Loucy (cell line): Measurements from ENCODE around the gene NMT1.
"Not testable (repeated sequence)": the region's sequence is repeated elsewhere in the genome, so short reads cannot be mapped to it uniquely, and the experiment has no call there.

Experiments
- H2AFZ ChIP-seq: fragments of 200-600 bp; sonication (generic); 2 replicates; pipeline ENCODE4 v1.6.0; 2016; ENCODE audit warnings: antibody characterized with exemption, mild to moderate bottlenecking, low read length, moderate library complexity
- H3F3A ChIP-seq: fragments of 200-600 bp; 2 replicates; pipeline ENCODE4 v1.6.0; 2016; ENCODE audit warnings: antibody characterized with exemption, low read depth, mild to moderate bottlenecking
- H3K27me3 ChIP-seq: fragments of 200-600 bp; sonication (generic); 2 replicates; pipeline ENCODE4 v1.6.1; 2014; ENCODE audit warnings: low read length, mild to moderate bottlenecking; ENCODE audit not compliant: insufficient read depth, poor library complexity, severe bottlenecking
- H3K36me3 ChIP-seq: fragments of 200-600 bp; sonication (generic); 2 replicates; pipeline ENCODE4 v1.6.1; 2016; ENCODE audit warnings: low read length; ENCODE audit not compliant: insufficient read depth
- H3K4me1 ChIP-seq: fragments of 200-600 bp; sonication (generic); 2 replicates; pipeline ENCODE4 v1.5.1; 2014; ENCODE audit warnings: low read length, mild to moderate bottlenecking; ENCODE audit not compliant: insufficient read depth, poor library complexity, severe bottlenecking
- H3K4me2 ChIP-seq: fragments of 200-600 bp; sonication (generic); 2 replicates; pipeline ENCODE4 v1.6.0; 2014; ENCODE audit warnings: antibody characterized with exemption, low read length, low read depth, mild to moderate bottlenecking; ENCODE audit not compliant: poor library complexity, severe bottlenecking
- H3K4me3 ChIP-seq: fragments of 200-600 bp; sonication (generic); 2 replicates; pipeline ENCODE4 v1.5.1; 2014; ENCODE audit warnings: low read length, mild to moderate bottlenecking, mixed read lengths; ENCODE audit not compliant: poor library complexity, severe bottlenecking
- H3K79me2 ChIP-seq: fragments of 200-600 bp; sonication (generic); 2 replicates; pipeline ENCODE4 v1.6.1; 2014; ENCODE audit warnings: low read length; ENCODE audit not compliant: insufficient read depth
- H3K9ac ChIP-seq: fragments of 200-600 bp; sonication (generic); 2 replicates; pipeline ENCODE4 v1.6.0; 2014; ENCODE audit warnings: mild to moderate bottlenecking, low read depth, low read length, moderate library complexity; ENCODE audit not compliant: poor library complexity, severe bottlenecking
- H3K9me2 ChIP-seq: fragments of 200-600 bp; sonication (generic); replicated peaks from 2 replicates; pipeline ENCODE4 v1.6.1; 2016; ENCODE audit warnings: low read depth, low read length, mixed read lengths
- H3K9me3 ChIP-seq: fragments of 200-600 bp; sonication (generic); 2 replicates; pipeline ENCODE4 v1.6.1; 2014; ENCODE audit warnings: mild to moderate bottlenecking, antibody characterized with exemption, low read length, low read depth; ENCODE audit not compliant: insufficient read depth
- H4K20me1 ChIP-seq: fragments of 200-600 bp; sonication (generic); 2 replicates; pipeline ENCODE4 v1.6.0; 2014; ENCODE audit warnings: antibody characterized with exemption, low read length, mild to moderate bottlenecking; ENCODE audit not compliant: insufficient read depth, poor library complexity, severe bottlenecking
- CTCF ChIP-seq: fragments of 200-600 bp; sonication (generic); conservative IDR thresholded peaks from 2 replicates; pipeline ENCODE4 v1.5.1; 2014; ENCODE audit warnings: mild to moderate bottlenecking, antibody characterized with exemption, low read length
- EZH2phosphoT487 ChIP-seq: fragments of 200-600 bp; IDR thresholded peaks from 2 replicates; pipeline ENCODE4 v1.6.1; 2018; ENCODE audit warnings: antibody characterized with exemption, mild to moderate bottlenecking, moderate library complexity, borderline replicate concordance

The NMT1 gene

GRCh38 chr17:45121055-45121454 is 59.9 kb downstream of the NMT1 start:
- peaks cover 18% of the 10 kb centered on the region for H3K4me1 ChIP-seq
- H3K4me2 ChIP-seq = no peak overlapping the region
- H3K36me3 ChIP-seq = no peaks in the 10 kb centered on the region
- no peak overlapping the region for H2AFZ ChIP-seq
- H3F3A ChIP-seq = no peaks in the 10 kb centered on the region
- H3K79me2 ChIP-seq = no peaks in the 10 kb centered on the region
- H3K9ac ChIP-seq = no peak overlapping the region
- no peaks in the 10 kb centered on the region for H3K9me3 ChIP-seq
- no peaks in the 10 kb centered on the region for H3K27me3 ChIP-seq
- H3K9me2 ChIP-seq = no peaks in the 10 kb centered on the region
- no peak overlapping the region for H3K4me3 ChIP-seq
- H4K20me1 ChIP-seq = no peaks in the 10 kb centered on the region
- TF ChIP-seq EZH2phosphoT487 (no peak), CTCF (no peak)

- Histone ChIP-seq H3F3A (no peaks in the 10 kb centered on the region), H3K36me3 (no peaks in the 10 kb centered on the region), H3K4me3 (peak overlapping the region; percentile 47), H2AFZ (no peak overlapping the region), H3K9me2 (no peaks in the 10 kb centered on the region), H3K9me3 (no peaks in the 10 kb centered on the region), H3K27me3 (no peaks in the 10 kb centered on the region), H3K9ac (peak overlapping the region; percentile 50), H4K20me1 (no peaks in the 10 kb centered on the region), H3K4me1 (peaks cover 18% of the 10 kb centered on the region), H3K79me2 (no peaks in the 10 kb centered on the region), H3K4me2 (peak overlapping the region; percentile 73)
- TF ChIP-seq EZH2phosphoT487 (no peak), CTCF (no peak)
Measured at GRCh38 chr17:45123076-45123770, 62.1 kb downstream of the NMT1 start.

- H2AFZ ChIP-seq = peak overlapping the region; percentile 54
Measured at GRCh38 chr17:45123930-45124796, 63.0 kb downstream of the NMT1 start.

GRCh38 chr17:45124797-45125122 is 63.6 kb downstream of the NMT1 start:
- not testable (repeated sequence) for H3K79me2 ChIP-seq, H3K36me3 ChIP-seq, H3F3A ChIP-seq, H3K9me3 ChIP-seq, H3K27me3 ChIP-seq, H3K9me2 ChIP-seq, H4K20me1 ChIP-seq
- peaks cover 18% of the 10 kb centered on the region for H3K4me1 ChIP-seq
- peak overlapping the region; percentile 65 for H3K9ac ChIP-seq
- peak overlapping the region; percentile 73 for H3K4me2 ChIP-seq
- peak overlapping the region; percentile 54 for H2AFZ ChIP-seq
- H3K4me3 ChIP-seq = peak overlapping the region; percentile 47

More at GRCh38 chr17:45123930-45124796, 63.0 kb downstream of the NMT1 start:
- H3K4me3 ChIP-seq = peak overlapping the region; percentile 47
- no peaks in the 10 kb centered on the region for H3F3A ChIP-seq
- no peaks in the 10 kb centered on the region for H3K36me3 ChIP-seq
- no peaks in the 10 kb centered on the region for H4K20me1 ChIP-seq
- H3K79me2 ChIP-seq = no peaks in the 10 kb centered on the region
- no peak for TF ChIP-seq CTCF
- TF ChIP-seq EZH2phosphoT487 = no peak
- H3K27me3 ChIP-seq = no peaks in the 10 kb centered on the region
- peaks cover 18% of the 10 kb centered on the region for H3K4me1 ChIP-seq
- H3K9me2 ChIP-seq = no peaks in the 10 kb centered on the region
- H3K9me3 ChIP-seq = no peaks in the 10 kb centered on the region
- peak overlapping the region; percentile 73 for H3K4me2 ChIP-seq
- peak overlapping the region; percentile 65 for H3K9ac ChIP-seq
